Sigmoid colon (tissue), 7 donors: ENCODE data around the gene RNASE13. TPM values are rescaled to one million over a fixed set of nuclear protein-coding genes. Genes with fewer than 3 reads are reported as not detected.
A peak's percentile ranks its signal among the peaks of the same experiment; 100 is the strongest.

Experiments used
- DNase-seq: peaks from one replicate; pipeline ENCODE4 v3.0.0-alpha.2; 2019
- H3K27ac ChIP-seq, 4 donors: fragments of 200-600 bp; sonication (generic); one replicate each; pipeline ENCODE4 v1.5.1; 2016 to 2019; ENCODE audit warnings: mild to moderate bottlenecking in 1 of 4
- H3K27me3 ChIP-seq, 3 donors: fragments of 200-600 bp; sonication (generic); one replicate each; pipeline ENCODE4 v1.5.1; 2019; ENCODE audit warnings: mild to moderate bottlenecking in 1 of 3
- H3K36me3 ChIP-seq, 4 donors: fragments of 200-600 bp; sonication (generic); one replicate each; pipeline ENCODE4 v1.5.1; 2016 to 2019
- H3K4me1 ChIP-seq, 4 donors: fragments of 200-600 bp; sonication (generic); one replicate each; pipeline ENCODE4 v1.5.1; 2017 to 2019
- H3K4me3 ChIP-seq, 4 donors: fragments of 200-600 bp; sonication (generic); one replicate each; pipeline ENCODE4 v1.5.1; 2017 to 2019; ENCODE audit warnings: mild to moderate bottlenecking in 2 of 4, moderate library complexity in 1 of 4
- H3K9me3 ChIP-seq, 4 donors: fragments of 200-600 bp in 3 of 4; sonication (generic) in 3 of 4; one replicate each; pipeline versions ENCODE4 v1.5.1 to v1.6.1; 2013 to 2019
- CTCF ChIP-seq, 4 experiments: fragments of 450-650 bp in 3 of 4; fragments of 200-600 bp in 1 of 4; IDR thresholded peaks; one replicate each; pipeline ENCODE4 v1.5.1; 2016 to 2019; ENCODE audit warnings: antibody characterized with exemption in 4 of 4, mild to moderate bottlenecking in 3 of 4, moderate library complexity in 2 of 4
- EP300 ChIP-seq, 4 donors: sonication (generic); formaldehyde crosslinking; IDR thresholded peaks; one replicate each; pipeline ENCODE4 v1.6.1; 2017; ENCODE audit warnings: antibody characterized with exemption in 4 of 4
- POLR2A ChIP-seq, 2 donors: fragments of 450-650 bp; IDR thresholded peaks; one replicate each; pipeline ENCODE4 v1.6.1; 2016; ENCODE audit warnings: antibody characterized with exemption in 2 of 2, mild to moderate bottlenecking in 2 of 2, moderate library complexity in 2 of 2
- POLR2AphosphoS5 ChIP-seq, 4 donors: sonication (generic); formaldehyde crosslinking; IDR thresholded peaks; one replicate each; pipeline ENCODE4 v1.6.1; 2017; ENCODE audit warnings: antibody characterized with exemption in 4 of 4
- WGBS, 2 donors: extraction: QIAGEN DNeasy Blood & Tissue Kit; methylation state at CpG; one replicate each; pipeline ENCODE4 v1.1.7; 2013; 5-methylcytosine and 5-hydroxymethylcytosine counted together
- intact Hi-C: fragments of 100-400 bp; cut with DNase I; formaldehyde crosslinking; loops from one replicate; pipeline ENCODE4 v1.15.1; 2023
- polyA plus RNA-seq, 3 donors: library from polyadenylated mRNA; stranded (reverse); fragments of 200-250 nt; gene quantifications; one replicate each; pipeline ENCODE4 v1.2.3, GENCODE V29; 2013
- total RNA-seq, 4 donors: library from RNA; depleted of rRNA; stranded (reverse); fragments of >200 nt; gene quantifications; one replicate each; pipeline ENCODE4 v1.1.0, GENCODE V29; 2016
- donor health status: healthy with polysubstance abuse.
- donor health status: Bipolar disorder and iron deficiency.
- donor health status: healthy.

The RNASE13 gene
- total and polyA plus RNA-seq, 7 donors = not detected

GRCh38 chr14:21060614-21061346 is 26.2 kb upstream of the RNASE13 start:
- DNase-seq = no peak
- peak overlapping the region in 1 of 4 donors; percentile 7 for H3K27ac ChIP-seq
- WGBS, 2 donors = 32 to 71% methylated on average over 13 of the region's 13 CpGs
- no peaks in the 10 kb centered on the region for H3K9me3 ChIP-seq
- H3K4me1 ChIP-seq = peaks cover 0 to 9% (median 4%) of the 10 kb centered on the region in 4 donors
- H3K4me3 ChIP-seq = no peak overlapping the region
- intact Hi-C loops = no loop called here
- no peaks in the 10 kb centered on the region for H3K27me3 ChIP-seq
- no peaks in the 10 kb centered on the region for H3K36me3 ChIP-seq
- TF ChIP-seq CTCF (IDR thresholded peaks at IDR 0.05) (no peak), EP300 (IDR thresholded peaks at IDR 0.05) (no peak), POLR2AphosphoS5 (IDR thresholded peaks at IDR 0.05) (no peak), POLR2A (IDR thresholded peaks at IDR 0.05) (no peak)

DNA sequence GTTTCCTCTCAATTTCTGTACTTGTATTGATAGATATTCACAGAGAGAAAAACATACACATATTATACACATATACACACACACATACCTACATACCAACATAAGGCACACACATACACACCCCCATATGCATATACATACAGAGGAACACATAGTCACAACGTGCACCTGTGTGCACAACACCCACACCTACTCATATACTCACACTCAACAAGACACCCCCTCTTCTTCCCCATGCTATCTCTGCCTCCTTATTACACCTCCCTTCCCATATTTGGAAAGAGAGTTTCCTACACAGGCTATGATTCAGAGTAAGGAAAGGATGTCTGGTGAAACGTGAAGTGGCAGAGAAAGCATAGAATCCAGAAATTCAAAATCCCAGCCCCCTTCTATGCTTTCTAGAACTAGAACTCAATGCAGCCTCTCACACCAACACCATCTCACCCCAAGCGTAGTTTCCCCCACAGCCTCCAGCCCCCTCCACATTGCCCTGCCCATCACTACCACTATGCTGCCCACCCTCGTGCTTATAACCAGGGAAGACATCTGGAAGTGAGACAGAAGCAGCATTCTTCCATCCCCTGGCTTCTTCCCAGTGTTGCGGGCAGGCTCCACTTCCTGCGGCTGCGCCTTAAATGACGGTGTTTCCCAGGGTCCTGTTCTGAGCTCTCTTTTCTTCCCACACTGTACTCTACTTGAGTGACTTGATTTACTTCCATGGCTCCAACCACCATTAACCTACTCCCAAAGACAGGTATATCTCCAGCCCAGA is 25.4 kb upstream of the RNASE13 start:
- no peak for DNase-seq
- H3K36me3 ChIP-seq = no peaks in the 10 kb centered on the region
- H3K4me1 ChIP-seq = peaks cover 0 to 9% (median 4%) of the 10 kb centered on the region in 4 donors
- 47 to 68% methylated on average over 8 of the region's 8 CpGs for WGBS, 2 donors
- intact Hi-C loops = loop anchor here (10.0 kb wide), 1 partner anchor 55 kb away; no protein-coding TSS in a partner anchor
- H3K4me3 ChIP-seq = no peak overlapping the region
- peak overlapping the region in 1 of 4 donors; percentile 7 for H3K27ac ChIP-seq
- TF ChIP-seq EP300 (IDR thresholded peaks at IDR 0.05) (no peak), CTCF (IDR thresholded peaks at IDR 0.05) (no peak), POLR2AphosphoS5 (IDR thresholded peaks at IDR 0.05) (no peak), POLR2A (IDR thresholded peaks at IDR 0.05) (no peak)
- H3K9me3 ChIP-seq = no peaks in the 10 kb centered on the region
- no peaks in the 10 kb centered on the region for H3K27me3 ChIP-seq

DNA sequence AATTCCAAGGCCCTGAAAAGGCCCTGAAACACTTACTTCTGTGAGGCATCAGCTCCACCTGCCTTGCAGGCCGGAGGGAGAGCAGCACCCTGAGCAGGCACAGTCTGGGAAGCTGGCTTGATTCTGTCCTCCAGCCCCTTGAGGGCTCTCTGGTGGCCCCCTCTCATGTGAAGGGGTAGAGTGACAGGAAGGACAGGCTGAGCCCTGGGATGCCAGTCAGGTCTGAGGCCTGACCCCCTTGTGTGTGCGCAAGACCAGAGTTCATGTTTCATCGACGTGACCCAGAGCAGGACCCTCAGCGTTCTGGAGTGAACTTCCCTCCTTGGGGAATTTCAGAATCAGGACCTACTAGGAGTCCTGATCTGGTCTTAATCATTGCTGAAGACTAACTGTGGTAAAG is 24.3 kb upstream of the RNASE13 start:
- H3K27me3 ChIP-seq = no peaks in the 10 kb centered on the region
- H3K4me1 ChIP-seq = peaks cover 0 to 9% (median 4%) of the 10 kb centered on the region in 4 donors
- no peaks in the 10 kb centered on the region for H3K36me3 ChIP-seq
- no peak overlapping the region for H3K27ac ChIP-seq
- intact Hi-C loops = loop anchor here (10.0 kb wide), 1 partner anchor 56 kb away; no protein-coding TSS in a partner anchor
- H3K4me3 ChIP-seq = no peak overlapping the region
- TF ChIP-seq EP300 (IDR thresholded peaks at IDR 0.05) (no peak), CTCF (IDR thresholded peaks at IDR 0.05) (no peak), POLR2A (IDR thresholded peaks at IDR 0.05) (no peak), POLR2AphosphoS5 (IDR thresholded peaks at IDR 0.05) (no peak)
- no peaks in the 10 kb centered on the region for H3K9me3 ChIP-seq
- WGBS, 2 donors = 89 to 90% methylated on average over 5 of the region's 5 CpGs
- no peak for DNase-seq

DNA sequence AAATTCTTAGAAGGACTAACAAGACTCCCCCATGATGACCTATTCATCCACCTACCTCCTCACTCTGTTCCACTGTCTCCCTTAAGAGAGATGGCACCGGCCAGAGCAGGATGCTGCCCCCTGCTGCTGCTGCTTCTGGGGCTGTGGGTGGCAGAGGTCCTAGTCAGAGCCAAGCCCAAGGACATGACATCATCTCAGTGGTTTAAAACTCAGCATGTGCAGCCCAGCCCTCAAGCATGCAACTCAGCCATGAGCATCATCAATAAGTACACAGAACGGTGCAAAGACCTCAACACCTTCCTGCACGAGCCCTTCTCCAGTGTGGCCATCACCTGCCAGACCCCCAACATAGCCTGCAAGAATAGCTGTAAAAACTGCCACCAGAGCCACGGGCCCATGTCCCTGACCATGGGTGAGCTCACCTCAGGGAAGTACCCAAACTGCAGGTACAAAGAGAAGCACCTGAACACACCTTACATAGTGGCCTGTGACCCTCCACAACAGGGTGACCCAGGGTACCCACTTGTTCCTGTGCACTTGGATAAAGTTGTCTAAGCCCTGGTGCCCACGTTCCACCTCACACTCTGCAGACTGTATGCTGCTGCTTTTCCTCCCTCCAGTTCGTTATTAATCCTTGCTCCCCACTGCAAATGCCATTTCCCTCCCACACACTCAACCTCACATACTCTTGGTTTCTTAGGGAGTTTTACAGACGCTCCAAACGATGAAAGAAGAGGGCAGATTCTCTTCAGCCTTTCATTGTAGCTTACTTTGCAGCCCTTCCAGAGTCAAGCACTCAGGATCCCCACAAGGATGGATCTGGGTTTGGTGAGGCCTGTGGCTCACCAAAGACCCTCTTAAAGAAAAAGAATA is 23.4 kb upstream of the RNASE13 start, which contains the start of gene RNASE8:
Gene RNASE8 (plus strand): TSS at position 20 of the 873 bp plus-strand sequence. CDS start 71 bp downstream, at position 91.
- no peak for TF ChIP-seq POLR2AphosphoS5 (IDR thresholded peaks at IDR 0.05)
- no peak for TF ChIP-seq POLR2A (IDR thresholded peaks at IDR 0.05)
- TF ChIP-seq EP300 (IDR thresholded peaks at IDR 0.05) = no peak
- TF ChIP-seq CTCF (IDR thresholded peaks at IDR 0.05) = no peak
- Histone ChIP-seq H3K27me3 (no peaks in the 10 kb centered on the region), H3K36me3 (no peaks in the 10 kb centered on the region), H3K9me3 (no peaks in the 10 kb centered on the region), H3K4me1 (peaks cover 0 to 2% (median under 1%) of the 10 kb centered on the region in 4 donors), H3K27ac (no peak within 1 kb of the TSS), H3K4me3 (no peak within 1 kb of the TSS)
- intact Hi-C loops = loop anchor here (10.0 kb wide), 1 partner anchor 57 kb away; no protein-coding TSS in a partner anchor
- no peak for DNase-seq
- 78 to 80% methylated on average over 8 of the region's 8 CpGs for WGBS, 2 donors
